ENCODE measurements around the gene DPP6. TPM values are rescaled to one million over a fixed set of nuclear protein-coding genes. Genes with fewer than 3 reads are reported as not detected.
A peak's percentile ranks its signal among the peaks of the same experiment; 100 is the strongest.

Gene DPP6
- total and polyA plus RNA-seq, 2 of the 8 experiments (the other 6 are each of a cell fraction or from before 2014, with no cell fraction given): 4.7 to 6.8 TPM

GRCh38 chr7:154177584-154177983 is 125.4 kb downstream of the DPP6 start (continued):
- TF ChIP-seq CHD7 (IDR thresholded peaks at IDR 0.05; ENCODE audit: insufficient replicate concordance, low read length) (peak; percentile 98), CHD1 (IDR thresholded peaks at IDR 0.05; ENCODE audit: low read depth, low read length) (no peak)
